ENCODE measurements around the gene PEF1.

- TF ChIP-seq CTCF (IDR thresholded peaks at IDR 0.05): peak; percentile 96
- no peak for TF ChIP-seq ZFX (IDR thresholded peaks at IDR 0.05; ENCODE audit: borderline replicate concordance)
Observed at GRCh38 chr1:31617916-31618746, 26.5 kb downstream of the PEF1 start.

Data from 22Rv1 (cell line).